WTC11 (cell line): ENCODE results near the gene ZBTB39.

ENCODE experiments used
- CTCF ChIP-seq: fragments of 200-600 bp; IDR thresholded peaks from 2 replicates; pipeline ENCODE4 v1.8.0; 2022; ENCODE audit warnings: antibody characterized with exemption
- E2F1 ChIP-seq: sonication (generic); formaldehyde crosslinking; IDR thresholded peaks from 2 replicates; pipeline ENCODE4 v1.8.0; 2022; ENCODE audit warnings: mild to moderate bottlenecking, missing genetic modification reagents
- ESRRA ChIP-seq: sonication (generic); formaldehyde crosslinking; IDR thresholded peaks from 2 replicates; pipeline ENCODE4 v1.8.1; 2022; ENCODE audit warnings: mild to moderate bottlenecking, missing genetic modification reagents, borderline replicate concordance
- FOXP1 ChIP-seq: sonication (generic); formaldehyde crosslinking; IDR thresholded peaks from 2 replicates; pipeline ENCODE4 v1.8.0; 2022; ENCODE audit warnings: missing genetic modification reagents, mild to moderate bottlenecking, moderate library complexity, borderline replicate concordance
- JUN ChIP-seq: sonication (generic); formaldehyde crosslinking; IDR thresholded peaks from 2 replicates; pipeline ENCODE4 v1.8.0; 2023; ENCODE audit warnings: mild to moderate bottlenecking, missing genetic modification reagents
- MAX ChIP-seq: sonication (generic); formaldehyde crosslinking; IDR thresholded peaks from 2 replicates; pipeline ENCODE4 v1.8.0; 2022; ENCODE audit warnings: mild to moderate bottlenecking, missing genetic modification reagents
- MLX ChIP-seq: sonication (generic); formaldehyde crosslinking; IDR thresholded peaks from 2 replicates; pipeline ENCODE4 v1.8.1; 2023; ENCODE audit warnings: mild to moderate bottlenecking, missing genetic modification reagents, moderate library complexity
- SP1 ChIP-seq: sonication (generic); formaldehyde crosslinking; conservative IDR thresholded peaks from 2 replicates; pipeline ENCODE4 v1.8.1; 2022; ENCODE audit warnings: missing genetic modification reagents
- TCF7 ChIP-seq: sonication (generic); formaldehyde crosslinking; IDR thresholded peaks from 2 replicates; pipeline ENCODE4 v1.8.0; 2022; ENCODE audit warnings: mild to moderate bottlenecking, low read depth, missing genetic modification reagents, moderate library complexity
- TP53 ChIP-seq: sonication (generic); formaldehyde crosslinking; IDR thresholded peaks from 2 replicates; pipeline ENCODE4 v1.8.1; 2023; ENCODE audit warnings: mild to moderate bottlenecking, missing genetic modification reagents
- ZNF423 ChIP-seq: fragments of 250-450 bp; sonication (Bioruptor Pico); IDR thresholded peaks from 2 replicates; pipeline ENCODE4 v2.1.2; 2022; ENCODE audit warnings: mild to moderate bottlenecking, moderate library complexity

- no peak for TF ChIP-seq CTCF
- no peak for TF ChIP-seq MLX
- TF ChIP-seq TP53 (CRISPR knock-in tag): no peak
- TF ChIP-seq SP1 (CRISPR knock-in tag): no peak
- TF ChIP-seq ZNF423: no peak
- no peak for TF ChIP-seq MAX (CRISPR knock-in tag)
- TF ChIP-seq E2F1 (CRISPR knock-in tag): no peak
- TF ChIP-seq FOXP1 (CRISPR knock-in tag): no peak
- no peak for TF ChIP-seq TCF7 (CRISPR knock-in tag)
- no peak for TF ChIP-seq ESRRA (CRISPR knock-in tag)
- no peak for TF ChIP-seq JUN (CRISPR knock-in tag)
Measured at GRCh38 chr12:56980268-56980667, 26.1 kb downstream of the ZBTB39 start.
